ENCODE results near the gene ZNF554. TPM values are rescaled to one million over a fixed set of nuclear protein-coding genes. Genes with fewer than 3 reads are reported as not detected.
A peak's percentile ranks its signal among the peaks of the same experiment; 100 is the strongest.

ZNF554 gene
- total RNA-seq, 4 donors from 2014 or later = 2.1 to 15.8 (median 5.0) TPM

GRCh38 chr19:2785244-2785997, 34.2 kb upstream of the ZNF554 start, which contains the start of gene THOP1:
TSS of gene THOP1 (plus strand) at chr19:2785503. CDS start at chr19:2785663, 160 bp downstream.
- intact Hi-C loops (cut with DNase I; ENCODE audit: low total_unique reads) = no loop called here
- Histone ChIP-seq H3K36me3 (no peaks in the 10 kb centered on the region), H3K4me1 (peaks cover 5 to 15% of the 10 kb centered on the region in 2 donors), H3K27ac (peak within 1 kb of the TSS; percentile 18 to 70), H3K27me3 (no peaks in the 10 kb centered on the region), H3K4me3 (peak within 1 kb of the TSS; percentile 56 to 98), H3K9me3 (no peaks in the 10 kb centered on the region)
- TF ChIP-seq POLR2A (IDR thresholded peaks at IDR 0.05) (peak in 1 of 2 donors; percentile 70), CTCF (IDR thresholded peaks at IDR 0.05) (peak in 1 of 4 experiments; percentile 8)
- peak; percentile 98 for DNase-seq

- no peak for TF ChIP-seq POLR2A (IDR thresholded peaks at IDR 0.05)
- no peak for TF ChIP-seq CTCF (IDR thresholded peaks at IDR 0.05)
- Histone ChIP-seq H3K36me3 (no peaks in the 10 kb centered on the region), H3K27ac (no peak overlapping the region), H3K27me3 (no peaks in the 10 kb centered on the region), H3K4me3 (no peak overlapping the region), H3K4me1 (peaks cover 5 to 9% of the 10 kb centered on the region in 2 donors), H3K9me3 (no peaks in the 10 kb centered on the region)
- intact Hi-C loops (cut with DNase I; ENCODE audit: low total_unique reads) = no loop called here
- DNase-seq = no peak
Observed at GRCh38 chr19:2787115-2787514, 32.6 kb upstream of the ZNF554 start.

GRCh38 chr19:2788237-2788636, 31.4 kb upstream of the ZNF554 start:
- Histone ChIP-seq H3K27ac (no peak overlapping the region), H3K9me3 (no peaks in the 10 kb centered on the region), H3K4me1 (peaks cover 3 to 5% of the 10 kb centered on the region in 2 donors), H3K4me3 (no peak overlapping the region), H3K36me3 (no peaks in the 10 kb centered on the region), H3K27me3 (no peaks in the 10 kb centered on the region)
- intact Hi-C loops (cut with DNase I; ENCODE audit: low total_unique reads) = no loop called here
- no peak for DNase-seq
- TF ChIP-seq POLR2A (IDR thresholded peaks at IDR 0.05) (no peak), CTCF (IDR thresholded peaks at IDR 0.05) (no peak)

- peaks cover 0 to 3% of the 10 kb centered on the region in 2 donors for H3K4me1 ChIP-seq
- H3K36me3 ChIP-seq = no peaks in the 10 kb centered on the region
- intact Hi-C loops (cut with DNase I; ENCODE audit: low total_unique reads) = no loop called here
- H3K27me3 ChIP-seq = no peaks in the 10 kb centered on the region
- H3K4me3 ChIP-seq = no peak overlapping the region
- TF ChIP-seq CTCF (IDR thresholded peaks at IDR 0.05) = no peak
- no peak for TF ChIP-seq POLR2A (IDR thresholded peaks at IDR 0.05)
- H3K27ac ChIP-seq = no peak overlapping the region
- no peak for DNase-seq
- H3K9me3 ChIP-seq = no peaks in the 10 kb centered on the region
Observed at GRCh38 chr19:2790194-2790556, 29.5 kb upstream of the ZNF554 start.

- Histone ChIP-seq H3K27ac (no peak overlapping the region), H3K4me3 (no peak overlapping the region), H3K36me3 (no peaks in the 10 kb centered on the region), H3K4me1 (peaks cover 0 to 3% of the 10 kb centered on the region in 2 donors), H3K27me3 (no peaks in the 10 kb centered on the region), H3K9me3 (no peaks in the 10 kb centered on the region)
- DNase-seq = no peak
- intact Hi-C loops (cut with DNase I; ENCODE audit: low total_unique reads) = no loop called here
- TF ChIP-seq POLR2A (IDR thresholded peaks at IDR 0.05) = no peak
- no peak for TF ChIP-seq CTCF (IDR thresholded peaks at IDR 0.05)
Observed at GRCh38 chr19:2790557-2791271, 29.0 kb upstream of the ZNF554 start.
